ENCODE data around the gene TNFRSF8. TPM values are rescaled to one million over a fixed set of nuclear protein-coding genes. Genes with fewer than 3 reads are reported as not detected.

TNFRSF8 gene
- total RNA-seq, 1 experiment from 2014 or later, result 20.8 TPM

GRCh38 chr1:12090326-12090725 is 27.2 kb downstream of the TNFRSF8 start (continued):
- TF ChIP-seq PREB (CRISPR knock-in tag; IDR thresholded peaks at IDR 0.05; ENCODE audit: borderline replicate concordance) (no peak), NR3C1 (CRISPR knock-in tag; conservative IDR thresholded peaks at IDR 0.05; ENCODE audit: low read depth) (no peak), ZMAT4 (CRISPR knock-in tag; IDR thresholded peaks at IDR 0.05) (no peak), RELA (CRISPR knock-in tag; IDR thresholded peaks at IDR 0.05; ENCODE audit: borderline replicate concordance) (no peak), SMAD3 (CRISPR knock-in tag; IDR thresholded peaks at IDR 0.05; ENCODE audit: borderline replicate concordance) (no peak), ZNF138 (CRISPR knock-in tag; conservative IDR thresholded peaks at IDR 0.05) (no peak)
- TF ChIP-seq, protein P1, sequence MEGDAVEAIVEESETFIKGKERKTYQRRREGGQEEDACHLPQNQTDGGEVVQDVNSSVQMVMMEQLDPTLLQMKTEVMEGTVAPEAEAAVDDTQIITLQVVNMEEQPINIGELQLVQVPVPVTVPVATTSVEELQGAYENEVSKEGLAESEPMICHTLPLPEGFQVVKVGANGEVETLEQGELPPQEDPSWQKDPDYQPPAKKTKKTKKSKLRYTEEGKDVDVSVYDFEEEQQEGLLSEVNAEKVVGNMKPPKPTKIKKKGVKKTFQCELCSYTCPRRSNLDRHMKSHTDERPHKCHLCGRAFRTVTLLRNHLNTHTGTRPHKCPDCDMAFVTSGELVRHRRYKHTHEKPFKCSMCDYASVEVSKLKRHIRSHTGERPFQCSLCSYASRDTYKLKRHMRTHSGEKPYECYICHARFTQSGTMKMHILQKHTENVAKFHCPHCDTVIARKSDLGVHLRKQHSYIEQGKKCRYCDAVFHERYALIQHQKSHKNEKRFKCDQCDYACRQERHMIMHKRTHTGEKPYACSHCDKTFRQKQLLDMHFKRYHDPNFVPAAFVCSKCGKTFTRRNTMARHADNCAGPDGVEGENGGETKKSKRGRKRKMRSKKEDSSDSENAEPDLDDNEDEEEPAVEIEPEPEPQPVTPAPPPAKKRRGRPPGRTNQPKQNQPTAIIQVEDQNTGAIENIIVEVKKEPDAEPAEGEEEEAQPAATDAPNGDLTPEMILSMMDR (IDR thresholded peaks at IDR 0.05), result no peak
- TF ChIP-seq, protein P2, sequence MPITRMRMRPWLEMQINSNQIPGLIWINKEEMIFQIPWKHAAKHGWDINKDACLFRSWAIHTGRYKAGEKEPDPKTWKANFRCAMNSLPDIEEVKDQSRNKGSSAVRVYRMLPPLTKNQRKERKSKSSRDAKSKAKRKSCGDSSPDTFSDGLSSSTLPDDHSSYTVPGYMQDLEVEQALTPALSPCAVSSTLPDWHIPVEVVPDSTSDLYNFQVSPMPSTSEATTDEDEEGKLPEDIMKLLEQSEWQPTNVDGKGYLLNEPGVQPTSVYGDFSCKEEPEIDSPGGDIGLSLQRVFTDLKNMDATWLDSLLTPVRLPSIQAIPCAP (CRISPR knock-in tag; IDR thresholded peaks at IDR 0.05), result no peak

GRCh38 chr1:12091191-12091590 is 28.1 kb downstream of the TNFRSF8 start:
- no peak for TF ChIP-seq SMAD4 (CRISPR knock-in tag; IDR thresholded peaks at IDR 0.05)
- no peak for TF ChIP-seq ZNF138 (CRISPR knock-in tag; conservative IDR thresholded peaks at IDR 0.05)
- TF ChIP-seq GABPB1 (CRISPR knock-in tag; IDR thresholded peaks at IDR 0.05), result no peak
- TF ChIP-seq TCF7 (CRISPR knock-in tag; IDR thresholded peaks at IDR 0.05; ENCODE audit: low read depth), result no peak
- no peak for TF ChIP-seq ZNF263 (CRISPR knock-in tag; IDR thresholded peaks at IDR 0.05; ENCODE audit: low read depth)
- TF ChIP-seq, protein P3, sequence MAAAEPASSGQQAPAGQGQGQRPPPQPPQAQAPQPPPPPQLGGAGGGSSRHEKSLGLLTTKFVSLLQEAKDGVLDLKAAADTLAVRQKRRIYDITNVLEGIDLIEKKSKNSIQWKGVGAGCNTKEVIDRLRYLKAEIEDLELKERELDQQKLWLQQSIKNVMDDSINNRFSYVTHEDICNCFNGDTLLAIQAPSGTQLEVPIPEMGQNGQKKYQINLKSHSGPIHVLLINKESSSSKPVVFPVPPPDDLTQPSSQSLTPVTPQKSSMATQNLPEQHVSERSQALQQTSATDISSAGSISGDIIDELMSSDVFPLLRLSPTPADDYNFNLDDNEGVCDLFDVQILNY (CRISPR knock-in tag; IDR thresholded peaks at IDR 0.05), result no peak
- no peak for TF ChIP-seq NFE2L1 (CRISPR knock-in tag; IDR thresholded peaks at IDR 0.05)
- TF ChIP-seq ZNF512 (CRISPR knock-in tag; IDR thresholded peaks at IDR 0.05; ENCODE audit: borderline replicate concordance), result no peak
- TF ChIP-seq ZNF425 (CRISPR knock-in tag; conservative IDR thresholded peaks at IDR 0.05), result no peak
- TF ChIP-seq ELF4 (CRISPR knock-in tag; IDR thresholded peaks at IDR 0.05; ENCODE audit: low read depth), result no peak
- TF ChIP-seq, protein P4, sequence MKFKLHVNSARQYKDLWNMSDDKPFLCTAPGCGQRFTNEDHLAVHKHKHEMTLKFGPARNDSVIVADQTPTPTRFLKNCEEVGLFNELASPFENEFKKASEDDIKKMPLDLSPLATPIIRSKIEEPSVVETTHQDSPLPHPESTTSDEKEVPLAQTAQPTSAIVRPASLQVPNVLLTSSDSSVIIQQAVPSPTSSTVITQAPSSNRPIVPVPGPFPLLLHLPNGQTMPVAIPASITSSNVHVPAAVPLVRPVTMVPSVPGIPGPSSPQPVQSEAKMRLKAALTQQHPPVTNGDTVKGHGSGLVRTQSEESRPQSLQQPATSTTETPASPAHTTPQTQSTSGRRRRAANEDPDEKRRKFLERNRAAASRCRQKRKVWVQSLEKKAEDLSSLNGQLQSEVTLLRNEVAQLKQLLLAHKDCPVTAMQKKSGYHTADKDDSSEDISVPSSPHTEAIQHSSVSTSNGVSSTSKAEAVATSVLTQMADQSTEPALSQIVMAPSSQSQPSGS (CRISPR knock-in tag; IDR thresholded peaks at IDR 0.05; ENCODE audit: borderline replicate concordance, low read depth), result no peak
- TF ChIP-seq, protein P2 (CRISPR knock-in tag; IDR thresholded peaks at IDR 0.05), result no peak
- no peak for TF ChIP-seq CDX4 (CRISPR knock-in tag; IDR thresholded peaks at IDR 0.05; ENCODE audit: borderline replicate concordance)
- Mint-ChIP-seq H3K4me3 (no peak overlapping the region), H3K27ac (peak overlapping the region; percentile 22; the same call in 1 of the 2 replicates), H3K4me1 (peaks cover 9% of the 10 kb centered on the region; the same call in 1 of the 2 replicates), H3K27me3 (ENCODE audit: low read depth) (no peaks in the 10 kb centered on the region), H3K9me3 (peaks cover 13% of the 10 kb centered on the region), H3K36me3 (peaks cover 22% of the 10 kb centered on the region)
- DNase-seq (ENCODE audit: low spot score) (no peak), ATAC-seq (no peak)
- ChIA-PET POLR2A (no interaction called here), CTCF (no interaction called here)
